ENCODE data around the gene SOCS3.
"Not testable (repeated sequence)": the region's sequence is repeated elsewhere in the genome, so short reads cannot be mapped to it uniquely, and the experiment has no call there.

SOCS3 gene

DNA sequence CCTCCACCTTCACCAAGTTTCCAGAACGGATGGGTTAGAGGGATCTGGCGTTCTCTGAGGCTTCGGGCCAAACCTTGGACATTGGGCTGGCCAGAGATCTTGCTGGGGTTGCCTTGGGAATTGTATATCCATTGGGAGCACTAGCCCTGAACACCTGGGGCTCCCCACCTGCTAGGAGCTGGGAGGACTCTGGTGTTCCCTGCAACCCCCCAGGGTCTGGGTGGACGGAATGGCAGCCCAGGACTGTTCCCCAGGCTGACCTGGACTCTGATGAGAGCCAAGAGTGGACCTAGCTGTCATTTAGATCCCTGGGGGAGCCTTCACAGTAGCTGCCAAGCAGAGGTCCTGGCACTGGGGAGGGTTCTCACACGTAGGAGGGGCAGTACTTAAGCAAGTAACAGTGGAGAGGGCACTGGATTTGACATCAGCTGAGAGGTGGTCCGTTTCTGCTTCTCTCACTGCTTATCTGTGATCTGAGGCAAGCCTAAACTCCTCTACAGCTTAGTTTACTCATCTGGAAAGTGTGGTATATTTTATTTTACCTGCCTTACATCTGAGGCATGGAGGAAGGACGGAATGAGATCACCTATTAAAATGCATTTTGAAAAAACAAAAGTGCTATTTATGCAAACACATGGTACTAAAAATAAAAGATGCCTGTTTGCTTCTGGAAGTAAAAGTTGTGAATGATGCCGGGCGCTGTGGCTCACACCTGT, 11.7 kb downstream of the SOCS3 start:
- DNase-seq, result no peak

GRCh38 chr17:78347453-78347852, 12.4 kb downstream of the SOCS3 start:
- no peak for DNase-seq

GRCh38 chr17:78346605-78347250, 13.1 kb downstream of the SOCS3 start:
- no peak for DNase-seq

- no peak for DNase-seq
Measured at GRCh38 chr17:78345791-78346494, 13.9 kb downstream of the SOCS3 start.

DNA sequence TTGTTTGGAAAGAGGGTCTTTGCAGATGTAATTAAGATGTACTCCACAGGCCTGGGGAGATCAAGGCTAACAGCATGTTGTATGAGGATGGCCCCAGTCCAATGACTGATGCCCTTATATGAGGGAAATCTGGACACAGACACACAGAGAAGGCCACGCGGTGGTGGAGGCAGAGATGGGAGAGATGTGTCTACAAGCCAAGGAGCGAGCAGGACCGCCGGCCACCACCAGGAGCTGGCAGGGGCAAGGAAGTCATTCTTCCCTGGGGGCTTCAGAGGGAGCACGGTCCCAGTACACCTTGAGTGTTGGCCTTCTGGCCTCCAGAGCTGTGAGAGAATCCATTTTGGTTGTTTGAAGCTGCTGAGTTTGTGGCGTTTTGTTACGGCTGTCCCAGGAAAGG, 14.7 kb downstream of the SOCS3 start:
- no peak for DNase-seq

GRCh38 chr17:78344666-78345065, 15.2 kb downstream of the SOCS3 start:
- DNase-seq, result no peak

GRCh38 chr17:78343543-78344201, 16.2 kb downstream of the SOCS3 start:
- peak; percentile 89 for DNase-seq

DNA sequence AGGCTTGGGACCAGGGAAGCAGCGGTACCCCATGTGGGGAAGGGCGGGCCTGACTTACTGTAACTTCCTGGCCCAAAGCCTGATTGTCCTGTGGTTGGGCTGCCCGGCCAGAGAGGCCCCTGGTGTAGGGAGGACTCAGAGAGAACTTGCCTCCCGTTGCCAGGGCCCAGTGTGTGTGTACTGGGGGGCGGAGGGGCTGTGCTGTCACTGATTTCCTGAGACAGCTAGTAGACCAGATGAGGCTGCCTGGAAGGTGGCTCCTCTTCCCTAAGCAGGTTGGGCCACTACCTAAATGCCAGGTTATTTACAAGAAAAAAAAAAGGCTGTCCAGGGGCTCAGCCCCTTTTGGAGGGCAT, 16.7 kb downstream of the SOCS3 start:
- no peak for DNase-seq

GRCh38 chr17:78342449-78343186, 17.3 kb downstream of the SOCS3 start:
- DNase-seq, result no peak

- no peak for DNase-seq
Measured at GRCh38 chr17:78341559-78342448, 18.1 kb downstream of the SOCS3 start.

DNA sequence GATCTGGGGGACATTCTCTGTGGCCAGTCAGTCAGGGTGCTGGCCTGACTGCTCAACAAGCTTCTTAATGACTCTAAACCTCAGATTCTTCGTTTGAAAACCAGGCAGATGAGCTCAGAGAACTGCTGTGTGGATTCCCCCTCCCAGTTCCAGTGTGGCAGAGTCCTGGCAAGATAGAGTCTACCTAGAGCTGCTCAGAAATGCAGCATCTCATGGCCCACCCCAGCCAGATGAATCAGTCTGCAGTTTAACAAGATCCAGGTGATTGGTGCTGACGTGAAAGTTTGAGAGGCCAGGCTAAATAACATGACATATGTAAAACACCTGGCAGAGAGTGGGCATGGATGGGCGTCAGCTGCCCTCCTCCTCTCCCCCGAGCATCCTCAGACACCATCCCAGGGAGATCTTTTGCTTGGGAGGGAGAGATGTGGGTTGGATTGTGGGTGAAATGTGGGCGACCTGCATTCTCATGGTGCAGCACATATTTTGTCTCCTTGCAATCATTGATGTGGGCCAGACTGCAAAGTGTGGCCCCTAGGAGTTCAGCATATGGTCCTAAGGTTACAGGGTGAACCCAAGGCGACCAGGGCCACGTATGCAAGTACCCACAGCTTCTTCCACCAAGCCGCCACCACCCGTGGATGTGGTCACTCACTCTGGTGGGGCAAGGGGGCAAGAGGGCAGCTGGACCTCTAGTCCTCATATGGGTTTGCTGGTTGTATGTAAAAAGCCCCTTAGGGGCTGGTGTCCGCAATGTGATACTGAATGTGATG, 19.5 kb downstream of the SOCS3 start:
- no peak for DNase-seq

- DNase-seq, result peak; percentile 44
Measured at GRCh38 chr17:78338486-78339259, 21.2 kb downstream of the SOCS3 start.

DNA sequence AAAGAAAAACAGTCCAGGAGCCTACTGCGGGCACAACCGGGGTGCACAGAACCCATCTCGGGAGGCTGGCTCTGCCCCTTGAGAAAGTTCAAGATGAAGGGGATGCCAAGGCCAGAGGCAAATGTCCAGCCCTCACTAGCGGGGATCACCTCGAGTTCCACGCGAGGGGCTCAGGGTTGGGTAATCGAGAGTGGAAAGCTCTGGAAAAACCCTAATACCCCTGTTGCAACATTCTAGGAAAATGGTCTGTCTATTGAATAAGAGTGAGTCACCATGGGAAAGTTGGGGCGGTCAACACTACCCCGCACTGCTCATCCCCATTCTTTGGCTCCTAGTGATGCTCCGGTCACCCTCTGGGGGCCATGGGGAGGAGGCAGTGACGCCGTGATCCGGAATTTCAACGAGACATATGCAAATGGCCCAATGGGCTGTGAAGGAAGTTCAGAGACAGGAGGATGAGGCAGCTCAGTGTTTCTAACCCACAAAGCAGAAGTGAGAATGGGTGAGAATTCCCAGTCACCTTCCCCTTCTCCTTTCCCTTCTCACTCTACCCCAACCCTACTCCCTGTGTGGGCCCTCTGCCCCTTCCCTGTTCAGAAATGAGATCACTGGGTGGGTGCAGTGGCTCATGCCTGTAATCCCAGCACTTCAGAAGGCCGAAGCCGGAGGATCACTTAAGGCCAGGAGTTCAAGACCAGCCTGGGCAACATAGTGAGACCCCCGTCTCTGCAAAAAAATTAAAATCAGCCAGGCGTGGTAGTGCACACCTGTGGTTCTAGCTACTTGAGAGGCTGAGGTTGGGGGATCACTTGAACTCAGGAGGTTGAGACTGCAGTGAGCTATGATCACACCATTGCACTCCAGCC, 22.4 kb downstream of the SOCS3 start:
- no peak for DNase-seq

- no peak for DNase-seq
Measured at GRCh38 chr17:78335209-78335608, 24.7 kb downstream of the SOCS3 start.

DNA sequence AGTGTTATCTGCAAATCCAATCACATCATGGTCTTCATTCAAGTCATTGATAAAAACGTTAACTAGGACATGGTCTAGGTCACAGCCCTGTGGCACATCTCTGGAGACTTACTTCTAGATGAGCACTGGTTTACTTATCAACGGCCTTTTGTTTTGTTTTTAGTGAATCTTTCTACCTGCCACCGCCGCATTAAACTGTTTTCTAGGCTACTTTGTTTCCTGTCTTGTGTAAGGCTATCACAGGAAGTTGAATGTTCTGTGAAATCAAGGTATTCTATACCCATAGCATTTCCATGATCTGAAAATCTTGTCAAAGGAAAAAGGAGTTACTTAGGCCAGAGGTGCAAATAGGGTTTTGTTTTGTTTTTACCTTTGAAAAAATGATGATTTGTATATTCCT, 26.9 kb downstream of the SOCS3 start:
- DNase-seq, result no peak

GRCh38 chr17:78331355-78331754, 28.5 kb downstream of the SOCS3 start:
- not testable (repeated sequence) for DNase-seq

DNA sequence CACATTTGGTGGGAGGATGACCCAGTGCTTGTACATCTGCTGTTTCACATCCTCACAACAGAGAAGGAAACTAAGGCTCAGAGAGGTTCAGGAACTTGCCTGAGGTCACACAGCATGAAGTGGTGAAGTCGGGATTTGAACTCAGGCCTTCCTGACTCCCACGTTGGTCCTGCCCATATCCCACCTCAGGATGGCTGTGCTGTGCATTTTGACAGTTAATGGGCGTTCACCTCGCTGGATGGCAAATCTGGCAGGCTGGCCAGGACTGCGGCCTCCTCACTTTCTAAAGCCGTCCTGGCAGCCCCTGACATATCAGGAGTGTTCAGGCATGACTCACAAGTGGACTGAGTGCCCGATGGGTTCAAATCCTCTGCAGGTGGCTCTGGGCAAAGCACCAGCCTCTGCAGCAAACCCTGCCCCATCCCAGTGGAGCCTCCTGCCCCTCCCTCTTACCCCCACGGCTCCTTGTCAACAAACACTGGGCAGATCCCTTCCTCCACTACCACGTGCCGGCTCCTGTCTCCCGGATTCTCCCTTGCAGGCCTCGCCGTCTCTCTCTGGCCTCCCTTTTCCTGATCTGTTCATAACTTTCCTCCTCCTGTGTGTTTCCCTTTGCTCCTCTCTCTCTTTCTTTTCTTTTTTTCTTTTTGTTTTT, 29.2 kb downstream of the SOCS3 start:
- DNase-seq, result no peak

DNA sequence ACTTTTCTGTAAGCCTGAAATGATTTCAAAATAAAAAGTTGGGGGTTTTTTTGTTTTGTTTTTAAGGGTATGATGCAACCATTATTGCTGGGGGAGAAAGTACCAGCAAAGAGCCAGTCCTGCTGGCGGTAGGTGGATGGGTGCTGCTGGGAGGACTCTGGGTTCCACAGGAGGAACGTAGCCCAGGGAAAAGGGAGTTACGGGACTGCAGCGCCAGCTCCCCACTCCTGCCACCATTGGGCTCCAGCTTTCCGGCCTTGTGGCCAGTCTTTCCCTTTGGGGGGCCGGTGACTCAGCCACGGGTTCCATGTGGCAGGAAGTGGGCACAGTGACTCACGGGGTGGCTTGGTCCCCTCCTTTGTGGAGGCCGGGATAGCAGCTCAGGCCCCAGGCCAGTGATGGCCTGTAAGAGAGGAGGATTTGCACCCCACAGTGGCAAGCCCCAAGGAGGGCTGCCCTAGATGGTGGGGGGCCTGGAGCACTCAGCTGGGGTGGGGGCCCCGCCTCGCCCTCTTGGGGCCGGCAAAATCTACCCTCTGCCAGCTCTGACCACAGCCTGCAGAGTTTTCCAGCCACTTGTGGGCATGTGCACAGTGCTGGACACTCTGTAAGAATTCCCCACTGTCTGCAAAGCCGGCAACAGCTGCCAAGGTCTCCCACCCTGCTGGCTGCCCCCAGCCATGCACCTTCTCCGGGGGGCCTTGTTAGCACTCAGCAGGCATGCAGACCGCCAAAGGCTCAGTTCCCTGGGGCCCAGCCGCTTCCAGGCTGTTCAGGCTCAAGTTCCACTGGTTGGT, 30.4 kb downstream of the SOCS3 start:
- no peak for DNase-seq
